Stomach (tissue), 9 donors: ENCODE data around the gene ZNF775. TPM values are rescaled to one million over a fixed set of nuclear protein-coding genes. Genes with fewer than 3 reads are reported as not detected.

Source experiments
- DNase-seq, 2 donors: peaks; one replicate each; pipeline versions ENCODE4 v3.0.0 to v3.0.0-alpha.2; 2013 to 2019
- H3K27ac ChIP-seq, 5 donors: fragments of 200-600 bp in 4 of 5; sonication (generic) in 4 of 5; one replicate each; pipeline ENCODE4 v1.5.1; 2013 to 2019; ENCODE audit warnings: mild to moderate bottlenecking in 1 of 5, moderate library complexity in 1 of 5
- H3K27me3 ChIP-seq, 3 donors: fragments of 200-600 bp; sonication (generic); one replicate each; pipeline ENCODE4 v1.5.1; 2017 to 2019; ENCODE audit warnings: mixed run types in 1 of 3
- H3K36me3 ChIP-seq, 4 donors: fragments of 200-600 bp; sonication (generic); 1 replicate in 3 of 4; 2 replicates in 1 of 4; pipeline ENCODE4 v1.5.1; 2016 to 2019
- H3K4me1 ChIP-seq, 4 donors: fragments of 200-600 bp; sonication (generic); one replicate each; pipeline ENCODE4 v1.5.1; 2016 to 2019
- H3K4me3 ChIP-seq, 4 donors: fragments of 200-600 bp; sonication (generic) in 3 of 4; one replicate each; pipeline ENCODE4 v1.5.1; 2016 to 2019; ENCODE audit warnings: mild to moderate bottlenecking in 1 of 4
- H3K9me3 ChIP-seq, 4 donors: fragments of 200-600 bp; sonication (generic); one replicate each; pipeline ENCODE4 v1.5.1; 2016 to 2019
- CTCF ChIP-seq, 7 experiments: fragments of 450-650 bp in 4 of 7; fragments of 200-600 bp in 3 of 7; sonication (generic) in 3 of 7; IDR thresholded peaks; one replicate each; pipeline ENCODE4 v1.5.1; 2016 to 2019; ENCODE audit warnings: antibody characterized with exemption in 7 of 7, control low read depth in 2 of 7, mild to moderate bottlenecking in 1 of 7
- EP300 ChIP-seq: sonication (generic); formaldehyde crosslinking; IDR thresholded peaks from one replicate; pipeline ENCODE4 v1.6.1; 2017; ENCODE audit warnings: antibody characterized with exemption
- POLR2A ChIP-seq, 4 donors: fragments of 450-650 bp; IDR thresholded peaks; one replicate each; pipeline ENCODE4 v1.6.1; 2016; ENCODE audit warnings: antibody characterized with exemption in 4 of 4, control low read depth in 2 of 4, mild to moderate bottlenecking in 1 of 4, moderate library complexity in 1 of 4
- POLR2AphosphoS5 ChIP-seq, 3 donors: sonication (generic); formaldehyde crosslinking; IDR thresholded peaks; one replicate each; pipeline ENCODE4 v1.6.1; 2016; ENCODE audit warnings: antibody characterized with exemption in 3 of 3
- WGBS, 5 donors: extraction: QIAGEN DNeasy Blood & Tissue Kit in 3 of 5; methylation state at CpG; one replicate each; pipeline versions ENCODE4 v1.1.5 to v1.1.7; 2013 to 2018; 5-methylcytosine and 5-hydroxymethylcytosine counted together
- intact Hi-C: fragments of 100-400 bp; cut with DNase I; formaldehyde crosslinking; loops from one replicate; pipeline ENCODE4 v1.15.1; 2023; ENCODE audit warnings: low total_unique reads
- polyA plus RNA-seq, 3 donors: library from polyadenylated mRNA; stranded (reverse); fragments of 200-250 nt; gene quantifications; one replicate each; pipeline ENCODE4 v1.2.3, GENCODE V29; 2013
- total RNA-seq, 5 donors: library from RNA; depleted of rRNA; stranded (reverse); fragments of >200 nt; gene quantifications; one replicate each; pipeline versions ENCODE4 v1.1.0 to v1.2.3, GENCODE V29; 2014 to 2016
- donor health status: healthy with polysubstance abuse.
- donor health status: Bipolar disorder and iron deficiency.
- donor health status: healthy.

Gene ZNF775
- total and polyA plus RNA-seq, 8 donors, result 1.8 to 17.0 (median 2.5) TPM; not detected in 2

DNA sequence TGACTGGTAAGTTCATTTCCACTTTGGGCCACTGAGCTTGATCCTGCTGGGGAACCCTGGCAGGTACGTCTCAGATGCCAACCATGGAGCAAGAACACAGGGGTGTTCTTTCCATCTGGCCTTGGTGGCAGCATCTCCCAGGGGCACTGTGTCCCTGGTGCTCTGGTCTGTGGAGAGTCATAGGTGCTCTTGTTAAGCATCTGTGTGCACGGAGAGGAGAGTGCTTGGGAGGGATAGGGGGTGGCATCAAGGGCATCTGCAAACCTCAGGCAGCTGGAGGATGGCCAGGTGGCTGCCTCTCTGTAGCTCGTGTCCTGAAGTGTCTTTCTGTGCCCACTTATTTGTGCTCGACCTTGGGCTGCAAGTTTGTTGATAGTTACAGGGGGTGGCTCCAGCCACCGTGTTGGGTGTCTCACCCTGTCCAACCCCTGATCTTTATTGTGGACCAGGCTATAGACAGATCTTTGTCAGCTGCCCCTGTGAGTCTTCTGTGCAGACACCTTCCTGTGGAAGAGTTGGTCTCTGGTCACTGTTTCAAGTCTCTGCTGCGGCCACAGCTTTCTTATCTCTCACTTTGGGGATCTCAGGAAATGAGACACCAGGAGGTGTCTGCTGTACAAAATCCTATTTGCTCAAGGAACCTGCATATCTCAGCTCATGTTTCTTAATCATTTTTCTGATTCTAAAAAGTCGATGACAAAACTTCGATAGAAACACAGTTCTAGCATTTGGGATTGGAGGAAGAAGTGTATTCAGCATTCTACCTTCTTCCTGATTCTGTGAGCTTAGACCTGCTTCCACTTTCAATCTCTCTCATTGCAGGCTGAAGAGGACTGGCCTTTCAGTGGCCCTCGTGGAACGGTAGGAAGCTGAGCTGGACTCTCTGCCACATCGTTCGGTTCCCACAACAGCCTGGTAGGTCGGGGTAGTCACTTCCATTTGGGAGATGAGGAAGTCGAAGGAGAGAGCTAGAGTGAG is 54.1 kb downstream of the ZNF775 start:
- Histone ChIP-seq H3K4me1 (peaks cover 0 to 13% (median 7%) of the 10 kb centered on the region in 4 donors), H3K9me3 (no peaks in the 10 kb centered on the region), H3K4me3 (no peak overlapping the region), H3K36me3 (no peaks in the 10 kb centered on the region), H3K27me3 (no peaks in the 10 kb centered on the region), H3K27ac (no peak overlapping the region)
- intact Hi-C loops, result no loop called here
- 67 to 75% (median 72%) methylated on average over 14 of the region's 14 CpGs for whole genome bisulfite sequencing, 5 donors
- no peak for DNase-seq
- TF ChIP-seq EP300 (no peak), POLR2AphosphoS5 (IDR thresholded peaks at IDR 0.05) (no peak), POLR2A (IDR thresholded peaks at IDR 0.05) (no peak), CTCF (IDR thresholded peaks at IDR 0.05) (no peak)

DNA sequence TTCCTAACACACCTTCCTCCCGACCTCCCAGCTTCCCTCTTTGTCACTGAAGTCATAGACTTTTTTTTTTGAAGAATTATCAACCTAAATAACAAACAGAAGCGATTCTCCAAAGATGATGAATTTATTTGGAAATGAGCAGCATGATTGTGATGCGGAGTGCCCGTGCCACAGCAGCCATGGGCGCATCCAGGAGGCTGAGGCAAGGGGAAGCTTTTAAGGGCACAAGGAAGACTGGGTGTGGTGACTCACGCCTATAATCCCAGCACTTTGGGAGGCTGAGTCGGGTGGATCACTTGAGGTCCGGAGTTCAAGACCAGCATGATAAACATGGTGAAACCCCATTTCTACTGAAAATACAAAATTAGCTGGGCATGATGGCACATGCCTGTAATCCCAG is 55.1 kb downstream of the ZNF775 start:
- Histone ChIP-seq H3K27ac (no peak overlapping the region), H3K4me1 (peaks cover 0 to 4% (median under 1%) of the 10 kb centered on the region in 4 donors), H3K9me3 (no peaks in the 10 kb centered on the region), H3K4me3 (no peak overlapping the region), H3K36me3 (no peaks in the 10 kb centered on the region), H3K27me3 (no peaks in the 10 kb centered on the region)
- TF ChIP-seq POLR2AphosphoS5 (IDR thresholded peaks at IDR 0.05) (no peak), CTCF (IDR thresholded peaks at IDR 0.05) (no peak), POLR2A (IDR thresholded peaks at IDR 0.05) (no peak), EP300 (no peak)
- no peak for DNase-seq
- 74 to 88% (median 78%) methylated on average over 8 of the region's 8 CpGs for WGBS, 5 donors
- intact Hi-C loops, result no loop called here

- intact Hi-C loops, result no loop called here
- TF ChIP-seq POLR2AphosphoS5 (IDR thresholded peaks at IDR 0.05), result no peak
- TF ChIP-seq CTCF (IDR thresholded peaks at IDR 0.05), result no peak
- TF ChIP-seq EP300, result no peak
- TF ChIP-seq POLR2A (IDR thresholded peaks at IDR 0.05), result no peak
Measured at GRCh38 chr7:150435047-150435389, 55.9 kb downstream of the ZNF775 start.

DNA sequence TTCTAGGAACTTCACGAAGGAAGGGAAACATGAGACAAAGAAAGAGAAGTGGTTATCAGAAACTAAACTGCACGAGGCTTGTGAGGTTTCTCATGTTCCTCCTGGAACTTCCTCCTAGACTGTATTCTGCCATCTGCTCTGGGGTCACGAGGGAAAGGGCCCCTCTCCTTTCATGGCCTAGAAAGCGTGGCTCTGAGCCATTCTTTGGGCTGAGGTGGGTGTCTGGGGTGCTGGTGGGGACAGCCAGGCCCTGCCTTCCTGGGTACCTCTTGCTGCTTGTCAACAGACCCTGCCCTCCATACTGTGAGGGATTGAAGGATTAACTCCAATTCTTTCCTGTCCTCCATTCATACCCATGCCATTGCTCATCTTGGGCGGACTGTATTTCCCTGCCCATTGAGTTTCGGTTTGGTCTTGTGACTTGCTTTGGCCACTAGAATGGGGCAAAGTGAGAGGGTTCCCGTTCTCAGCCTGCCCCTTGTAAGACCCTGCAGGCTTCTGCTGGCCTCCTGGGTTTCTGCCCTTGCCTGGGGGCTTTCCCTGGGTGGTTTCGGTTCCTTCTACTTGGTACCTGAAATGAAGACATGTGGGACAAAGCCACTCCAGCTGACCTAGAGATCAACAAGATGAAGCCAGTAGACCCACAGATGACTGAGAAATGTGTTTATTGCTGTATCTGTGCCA is 56.4 kb downstream of the ZNF775 start:
- intact Hi-C loops, result no loop called here
- no peaks in the 10 kb centered on the region for H3K9me3 ChIP-seq
- no peaks in the 10 kb centered on the region for H3K27me3 ChIP-seq
- H3K4me3 ChIP-seq, result no peak overlapping the region
- H3K36me3 ChIP-seq, result no peaks in the 10 kb centered on the region
- DNase-seq, result peak in 1 of 2 donors; percentile 32
- TF ChIP-seq EP300, result no peak
- TF ChIP-seq POLR2A (IDR thresholded peaks at IDR 0.05), result no peak
- TF ChIP-seq CTCF (IDR thresholded peaks at IDR 0.05), result no peak
- TF ChIP-seq POLR2AphosphoS5 (IDR thresholded peaks at IDR 0.05), result no peak
- peak overlapping the region in 1 of 5 donors; percentile 12 for H3K27ac ChIP-seq
- WGBS, 5 donors, result 60 to 72% (median 67%) methylated on average over 8 of the region's 8 CpGs
- H3K4me1 ChIP-seq, result no peaks in the 10 kb centered on the region

More at GRCh38 chr7:150435047-150435389, 55.9 kb downstream of the ZNF775 start:
- no peaks in the 10 kb centered on the region for H3K27me3 ChIP-seq
- H3K27ac ChIP-seq, result no peak overlapping the region
- H3K36me3 ChIP-seq, result no peaks in the 10 kb centered on the region
- WGBS, 5 donors, result 68 to 89% (median 78%) methylated on average over 4 of the region's 4 CpGs
- H3K9me3 ChIP-seq, result no peaks in the 10 kb centered on the region
- no peak for DNase-seq
- H3K4me3 ChIP-seq, result no peak overlapping the region
- no peaks in the 10 kb centered on the region for H3K4me1 ChIP-seq
